Fibroblast of lung (primary cell): ENCODE data around the gene XYLB.

Experiments
- CTCF ChIP-seq, 2 donors: IDR thresholded peaks in 1 of 2; conservative IDR thresholded peaks in 1 of 2; 1 replicate in 1 of 2; 2 replicates in 1 of 2; pipeline ENCODE4 v1.5.1; 2011 to 2012; ENCODE audit warnings: low read length in 2 of 2, control low read depth in 1 of 2, inconsistent platforms in 1 of 2, low read depth in 1 of 2, mild to moderate bottlenecking in 1 of 2
- EZH2 ChIP-seq: IDR thresholded peaks from 2 replicates; pipeline ENCODE4 v1.5.1; 2012; ENCODE audit warnings: low read length, control low read depth, mild to moderate bottlenecking; ENCODE audit errors: missing control alignments

DNA sequence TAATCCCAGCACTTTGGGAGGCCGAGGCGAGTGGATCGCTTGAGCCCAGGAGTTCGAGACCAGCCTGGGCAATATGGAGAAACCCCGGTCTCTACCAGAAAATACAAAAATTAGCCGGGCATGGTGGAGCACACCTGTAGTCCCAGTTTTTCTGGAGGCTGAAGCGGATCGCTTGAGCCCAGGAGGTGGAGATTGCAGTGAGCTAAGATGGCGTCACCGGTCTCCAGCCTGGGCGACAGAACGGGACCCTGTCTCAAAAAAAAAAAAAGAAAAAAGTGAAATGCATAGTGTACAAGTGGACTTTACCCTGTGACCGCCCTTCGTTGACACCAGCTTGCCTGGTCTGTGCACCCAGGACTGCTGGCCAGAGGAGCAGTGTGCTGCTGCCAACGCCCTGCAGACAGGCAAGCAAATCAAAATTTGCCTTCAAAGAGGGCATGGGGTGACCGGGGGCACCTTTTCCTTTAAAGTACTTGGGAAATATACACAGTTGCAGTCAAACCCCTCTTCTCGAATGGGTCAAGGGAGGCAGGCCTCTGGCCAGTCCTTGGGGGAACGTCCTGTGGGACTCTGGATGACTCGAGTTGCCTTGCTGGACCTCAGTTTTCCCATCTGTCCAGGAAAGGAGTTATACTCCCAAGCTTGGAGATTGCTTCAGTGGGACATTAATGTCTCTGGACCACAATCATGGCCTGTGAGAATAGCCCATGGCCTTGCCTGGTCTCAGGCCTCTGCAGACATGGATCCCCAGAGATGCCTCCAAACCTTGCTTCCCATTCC lies 1.0 kb downstream of the XYLB start:
- no peak for TF ChIP-seq CTCF (conservative IDR thresholded peaks at IDR 0.05 in 1 of 2, IDR thresholded peaks at IDR 0.05 in 1 of 2; ENCODE audit: low read depth in 1 of 2, low read length in 2 of 2)
- TF ChIP-seq EZH2: no peak
